GM12874 (cell line): ENCODE measurements around the gene COL4A5.

ENCODE experiments used
- TF ChIP-seq, protein P1 (sequence below): IDR thresholded peaks from 2 replicates; pipeline ENCODE4 v1.5.1; 2011; ENCODE audit warnings: low read depth, mild to moderate bottlenecking, control low read depth, low read length, moderate library complexity; ENCODE audit not compliant: insufficient read depth

COL4A5 gene

GRCh38 chrX:108736509-108737479 lies 297.2 kb downstream of the COL4A5 start, which contains the start of gene IRS4:
Gene IRS4 (minus strand): TSS chrX:108736563.
- TF ChIP-seq, protein P1, sequence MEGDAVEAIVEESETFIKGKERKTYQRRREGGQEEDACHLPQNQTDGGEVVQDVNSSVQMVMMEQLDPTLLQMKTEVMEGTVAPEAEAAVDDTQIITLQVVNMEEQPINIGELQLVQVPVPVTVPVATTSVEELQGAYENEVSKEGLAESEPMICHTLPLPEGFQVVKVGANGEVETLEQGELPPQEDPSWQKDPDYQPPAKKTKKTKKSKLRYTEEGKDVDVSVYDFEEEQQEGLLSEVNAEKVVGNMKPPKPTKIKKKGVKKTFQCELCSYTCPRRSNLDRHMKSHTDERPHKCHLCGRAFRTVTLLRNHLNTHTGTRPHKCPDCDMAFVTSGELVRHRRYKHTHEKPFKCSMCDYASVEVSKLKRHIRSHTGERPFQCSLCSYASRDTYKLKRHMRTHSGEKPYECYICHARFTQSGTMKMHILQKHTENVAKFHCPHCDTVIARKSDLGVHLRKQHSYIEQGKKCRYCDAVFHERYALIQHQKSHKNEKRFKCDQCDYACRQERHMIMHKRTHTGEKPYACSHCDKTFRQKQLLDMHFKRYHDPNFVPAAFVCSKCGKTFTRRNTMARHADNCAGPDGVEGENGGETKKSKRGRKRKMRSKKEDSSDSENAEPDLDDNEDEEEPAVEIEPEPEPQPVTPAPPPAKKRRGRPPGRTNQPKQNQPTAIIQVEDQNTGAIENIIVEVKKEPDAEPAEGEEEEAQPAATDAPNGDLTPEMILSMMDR: no peak

DNA sequence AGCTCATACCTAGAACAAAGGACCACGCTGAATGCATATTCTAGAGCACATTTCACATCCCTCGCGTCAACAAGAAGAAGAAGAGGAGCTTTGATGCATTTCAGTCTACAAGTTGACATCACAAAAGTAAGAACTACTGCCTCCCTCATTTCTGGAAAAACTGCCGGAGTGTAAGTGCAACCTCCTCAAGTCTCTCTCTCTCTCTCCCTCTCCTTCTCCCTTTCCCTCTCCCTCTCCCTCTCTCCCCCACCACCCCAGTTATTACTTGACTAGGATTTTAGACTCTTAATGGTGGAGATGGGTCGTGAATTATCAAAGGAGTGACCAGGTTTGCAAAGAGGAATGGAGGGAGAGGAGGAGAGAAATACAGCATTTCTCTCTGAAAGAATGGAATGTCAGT lies 298.1 kb downstream of the COL4A5 start:
- TF ChIP-seq, protein P1: no peak

- TF ChIP-seq, protein P1: no peak
Observed at GRCh38 chrX:108740299-108740774, 300.7 kb downstream of the COL4A5 start.
